AG08395 (cell line): Measurements from ENCODE around the gene RPS3.
A peak's percentile ranks its signal among the peaks of the same experiment; 100 is the strongest.

ENCODE experiments used
- DNase-seq: peaks from one replicate; pipeline ENCODE4 v3.0.0; 2012; ENCODE audit warnings: mixed read lengths, low spot score

RPS3 gene

GRCh38 chr11:75435571-75435925 lies 36.2 kb downstream of the RPS3 start:
- DNase-seq: no peak

- DNase-seq: no peak
These were observed 37.5 kb downstream of the RPS3 start for GRCh38 chr11:75436806-75437205.

- DNase-seq: peak; percentile 37
These were observed 38.8 kb downstream of the RPS3 start for GRCh38 chr11:75437966-75438659.

- DNase-seq: no peak
These were observed 39.7 kb downstream of the RPS3 start for GRCh38 chr11:75439026-75439425.

- no peak for DNase-seq
These were observed 40.3 kb downstream of the RPS3 start for GRCh38 chr11:75439495-75440120.

- no peak for DNase-seq
These were observed 41.9 kb downstream of the RPS3 start for GRCh38 chr11:75440960-75441803.

- no peak for DNase-seq
These were observed 42.5 kb downstream of the RPS3 start for GRCh38 chr11:75441804-75442132.

GRCh38 chr11:75442161-75442885 lies 43.0 kb downstream of the RPS3 start:
- no peak for DNase-seq

- DNase-seq: no peak
These were observed 43.7 kb downstream of the RPS3 start for GRCh38 chr11:75443043-75443442.

GRCh38 chr11:75445315-75445953 lies 46.1 kb downstream of the RPS3 start:
- DNase-seq: peak; percentile 75

GRCh38 chr11:75447415-75447814 lies 48.1 kb downstream of the RPS3 start:
- DNase-seq: no peak

GRCh38 chr11:75449271-75449670 lies 50.0 kb downstream of the RPS3 start:
- no peak for DNase-seq

GRCh38 chr11:75449776-75450175 lies 50.5 kb downstream of the RPS3 start:
- no peak for DNase-seq

GRCh38 chr11:75450236-75450635 lies 50.9 kb downstream of the RPS3 start:
- DNase-seq: no peak

GRCh38 chr11:75450826-75451821 lies 51.8 kb downstream of the RPS3 start:
- no peak for DNase-seq

- peak; percentile 80 for DNase-seq
These were observed 54.8 kb downstream of the RPS3 start for GRCh38 chr11:75453916-75454655.

- no peak for DNase-seq
These were observed 55.7 kb downstream of the RPS3 start for GRCh38 chr11:75454987-75455386.
